ENCODE data around the gene DQX1. TPM values are rescaled to one million over a fixed set of nuclear protein-coding genes. Genes with fewer than 3 reads are reported as not detected.

The DQX1 gene
- total and polyA plus RNA-seq, 9 of the 15 experiments (the other 6 are each of a cell fraction or from before 2014, with no cell fraction given): 0.04 to 0.38 (median 0.18) TPM; not detected in 1

DNA sequence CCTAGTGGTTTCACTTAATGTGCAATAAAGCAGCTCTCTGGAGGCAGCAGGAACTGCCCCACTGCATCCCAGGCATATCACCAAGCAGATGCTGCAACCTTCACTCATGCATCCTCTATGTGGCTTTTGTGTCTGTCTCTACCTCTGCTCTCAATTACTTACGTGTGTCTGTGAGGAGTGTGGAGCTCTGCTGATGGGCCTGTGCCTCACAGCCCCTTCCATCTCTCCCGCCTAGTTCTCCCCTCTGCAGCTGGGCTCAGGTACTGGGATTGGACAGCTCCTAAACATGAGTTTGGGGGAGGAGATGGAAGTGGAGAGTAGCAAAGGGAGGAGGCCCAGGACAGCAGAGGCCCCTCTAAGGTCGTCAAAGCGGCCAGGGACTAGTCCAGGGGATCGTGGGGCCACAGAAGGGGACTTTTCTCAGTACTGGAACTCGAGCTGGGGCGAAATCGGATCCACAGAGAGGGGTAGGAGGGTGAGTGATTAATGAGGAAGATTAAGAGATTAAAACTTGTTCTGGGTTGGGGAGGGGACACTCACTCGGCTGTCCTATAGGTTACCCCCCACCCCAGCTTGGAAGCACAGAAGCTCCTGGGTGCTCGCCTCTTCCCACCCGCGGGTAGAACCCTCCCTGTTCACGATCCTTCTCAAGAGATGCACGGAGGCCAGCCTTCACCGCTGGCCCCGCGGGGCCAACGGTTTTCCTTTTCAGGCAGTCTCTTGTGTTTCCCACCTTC is 24.5 kb downstream of the DQX1 start (continued):
- TF ChIP-seq, protein P1, sequence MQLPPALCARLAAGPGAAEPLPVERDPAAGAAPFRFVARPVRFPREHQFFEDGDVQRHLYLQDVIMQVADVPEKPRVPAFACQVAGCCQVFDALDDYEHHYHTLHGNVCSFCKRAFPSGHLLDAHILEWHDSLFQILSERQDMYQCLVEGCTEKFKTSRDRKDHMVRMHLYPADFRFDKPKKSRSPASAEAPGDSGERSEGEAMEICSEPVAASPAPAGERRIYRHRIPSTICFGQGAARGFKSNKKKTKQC (CRISPR knock-in tag; IDR thresholded peaks at IDR 0.05): 0 out of 2 replicates have a peak, but pooled peaks have one; percentile 20
- TF ChIP-seq ZNF133 (CRISPR knock-in tag; IDR thresholded peaks at IDR 0.05) (no peak), ZBTB7A (IDR thresholded peaks at IDR 0.05; ENCODE audit: borderline replicate concordance, control insufficient read depth, low read depth, low read length) (0 out of 2 replicates have a peak, but pooled peaks have one; percentile 9), ZC3H11A (IDR thresholded peaks at IDR 0.05; ENCODE audit: low read depth, low read length) (no peak), XRCC5 (IDR thresholded peaks at IDR 0.05; ENCODE audit: low read depth, low read length) (peak; percentile 12; the same call in 1 of the 2 replicates), CBX8 (IDR thresholded peaks at IDR 0.05; ENCODE audit: borderline replicate concordance, extremely low read depth, low read depth, low read length, poor library complexity, severe bottlenecking) (no peak), ZNF324 (CRISPR knock-in tag; IDR thresholded peaks at IDR 0.05) (no peak), ATF7 (IDR thresholded peaks at IDR 0.05) (no peak), CHCHD3 (CRISPR knock-in tag; IDR thresholded peaks at IDR 0.05) (no peak)

DNA sequence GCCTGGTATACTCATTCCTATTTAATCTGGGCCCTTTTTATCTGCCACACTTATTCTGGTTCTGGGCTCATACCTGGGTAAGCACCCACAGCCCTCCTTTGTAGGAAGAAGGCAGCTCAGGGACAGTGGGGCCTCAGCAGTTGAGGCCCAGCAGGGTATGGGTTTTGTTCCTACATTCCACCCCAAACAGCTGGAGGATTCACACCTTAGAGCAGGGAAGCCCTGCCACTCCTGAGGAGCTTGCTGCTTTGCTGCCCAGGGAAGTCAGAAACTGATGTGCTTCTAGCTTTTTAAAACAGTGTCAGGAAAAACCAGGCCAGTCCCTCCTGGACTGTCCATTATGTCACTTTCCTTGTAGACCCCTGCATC is 25.5 kb downstream of the DQX1 start:
- TF ChIP-seq, protein P2, sequence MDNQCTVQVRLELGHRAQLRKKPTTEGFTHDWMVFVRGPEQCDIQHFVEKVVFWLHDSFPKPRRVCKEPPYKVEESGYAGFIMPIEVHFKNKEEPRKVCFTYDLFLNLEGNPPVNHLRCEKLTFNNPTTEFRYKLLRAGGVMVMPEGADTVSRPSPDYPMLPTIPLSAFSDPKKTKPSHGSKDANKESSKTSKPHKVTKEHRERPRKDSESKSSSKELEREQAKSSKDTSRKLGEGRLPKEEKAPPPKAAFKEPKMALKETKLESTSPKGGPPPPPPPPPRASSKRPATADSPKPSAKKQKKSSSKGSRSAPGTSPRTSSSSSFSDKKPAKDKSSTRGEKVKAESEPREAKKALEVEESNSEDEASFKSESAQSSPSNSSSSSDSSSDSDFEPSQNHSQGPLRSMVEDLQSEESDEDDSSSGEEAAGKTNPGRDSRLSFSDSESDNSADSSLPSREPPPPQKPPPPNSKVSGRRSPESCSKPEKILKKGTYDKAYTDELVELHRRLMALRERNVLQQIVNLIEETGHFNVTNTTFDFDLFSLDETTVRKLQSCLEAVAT (IDR thresholded peaks at IDR 0.05): no peak
- TF ChIP-seq TGIF2 (CRISPR knock-in tag; IDR thresholded peaks at IDR 0.05) (no peak), ZKSCAN3 (CRISPR knock-in tag; IDR thresholded peaks at IDR 0.05) (no peak), JUN (IDR thresholded peaks at IDR 0.05; ENCODE audit: borderline replicate concordance, low read depth, low read length) (no peak), JUN (CRISPR knock-in tag; IDR thresholded peaks at IDR 0.05; ENCODE audit: borderline replicate concordance) (no peak)
- TF ChIP-seq, protein P3, sequence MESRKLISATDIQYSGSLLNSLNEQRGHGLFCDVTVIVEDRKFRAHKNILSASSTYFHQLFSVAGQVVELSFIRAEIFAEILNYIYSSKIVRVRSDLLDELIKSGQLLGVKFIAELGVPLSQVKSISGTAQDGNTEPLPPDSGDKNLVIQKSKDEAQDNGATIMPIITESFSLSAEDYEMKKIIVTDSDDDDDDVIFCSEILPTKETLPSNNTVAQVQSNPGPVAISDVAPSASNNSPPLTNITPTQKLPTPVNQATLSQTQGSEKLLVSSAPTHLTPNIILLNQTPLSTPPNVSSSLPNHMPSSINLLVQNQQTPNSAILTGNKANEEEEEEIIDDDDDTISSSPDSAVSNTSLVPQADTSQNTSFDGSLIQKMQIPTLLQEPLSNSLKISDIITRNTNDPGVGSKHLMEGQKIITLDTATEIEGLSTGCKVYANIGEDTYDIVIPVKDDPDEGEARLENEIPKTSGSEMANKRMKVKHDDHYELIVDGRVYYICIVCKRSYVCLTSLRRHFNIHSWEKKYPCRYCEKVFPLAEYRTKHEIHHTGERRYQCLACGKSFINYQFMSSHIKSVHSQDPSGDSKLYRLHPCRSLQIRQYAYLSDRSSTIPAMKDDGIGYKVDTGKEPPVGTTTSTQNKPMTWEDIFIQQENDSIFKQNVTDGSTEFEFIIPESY (CRISPR knock-in tag; IDR thresholded peaks at IDR 0.05): no peak
- H3K4me1 ChIP-seq (replicated peaks in 1 of 2; ENCODE audit: control insufficient read depth in 2 of 2, insufficient read depth in 2 of 2, low read length in 2 of 2): peaks cover 24 to 56% of the 10 kb centered on the region in 2 experiments; a peak in 4 of 5 replicates
- H3K9ac ChIP-seq (ENCODE audit: insufficient read depth in 1 of 2, low read depth in 2 of 2, low read length in 2 of 2): no peak overlapping the region
- intact Hi-C loops (cut with micrococcal nuclease) (loop anchor here (5.0 kb wide), 1 partner anchor 72 kb away; no protein-coding TSS in a partner anchor), in situ Hi-C loops (cut with MboI) (no loop called here)
- H3K9me1 ChIP-seq (ENCODE audit: control insufficient read depth, insufficient read depth, low read length): no peaks in the 10 kb centered on the region
- no TSS peak for BruUV-seq (replicated peaks)
- no peaks in the 10 kb centered on the region for H3K27me3 ChIP-seq (ENCODE audit: control insufficient read depth in 2 of 2, insufficient read depth in 2 of 2, low read length in 2 of 2)
- H3K4me3 ChIP-seq: no peak overlapping the region
- ATAC-seq: no peak
- CTCF ChIA-PET (ENCODE audit: low intra/inter-chr PET ratio): no interaction called here
- no peak for DNase-seq (ENCODE audit: extremely low read depth in 1 of 4, low spot score in 3 of 4)
- no peak overlapping the region for H2AFZ ChIP-seq (ENCODE audit: low read depth, low read length)
- no peak overlapping the region for H3K4me2 ChIP-seq (ENCODE audit: insufficient read depth, low read length)
- no peaks in the 10 kb centered on the region for H4K20me1 ChIP-seq (replicated peaks; ENCODE audit: control insufficient read depth, insufficient read depth, low read length)
- FAIRE-seq: no peak
- POLR2A ChIA-PET: interaction anchor here (0.6 to 2.4 kb wide), 6 partner anchors 9 to 30 kb away, joined by 3 to 13 read pairs (median 4); partner anchors contain the start of genes CCDC142 and TTC31
- no peaks in the 10 kb centered on the region for H3K9me3 ChIP-seq (replicated peaks; ENCODE audit: control insufficient read depth, insufficient read depth, low read depth, low read length)
- peaks cover 30% of the 10 kb centered on the region for H3K79me2 ChIP-seq (ENCODE audit: control insufficient read depth, insufficient read depth, low read length)
- no peak overlapping the region for H3K27ac ChIP-seq (ENCODE audit: extremely low read depth, low read depth, low read length)
- peaks cover 7% of the 10 kb centered on the region; the same call in 2 of the 3 replicates for H3K36me3 ChIP-seq (ENCODE audit: control insufficient read depth, insufficient read depth, low read length)

All from K562 (cell line).